NCI-H2029 treated with DMSO at 0.1 percent for 48 hours (cell line): Measurements from ENCODE around the gene IGHMBP2.
"Not testable (repeated sequence)": the region's sequence is repeated elsewhere in the genome, so short reads cannot be mapped to it uniquely, and the experiment has no call there.

Source experiments
- DNase-seq: peaks from one replicate; lab custom pipeline; 2025; lab: John Stamatoyannopoulos, UW

The IGHMBP2 gene

DNA sequence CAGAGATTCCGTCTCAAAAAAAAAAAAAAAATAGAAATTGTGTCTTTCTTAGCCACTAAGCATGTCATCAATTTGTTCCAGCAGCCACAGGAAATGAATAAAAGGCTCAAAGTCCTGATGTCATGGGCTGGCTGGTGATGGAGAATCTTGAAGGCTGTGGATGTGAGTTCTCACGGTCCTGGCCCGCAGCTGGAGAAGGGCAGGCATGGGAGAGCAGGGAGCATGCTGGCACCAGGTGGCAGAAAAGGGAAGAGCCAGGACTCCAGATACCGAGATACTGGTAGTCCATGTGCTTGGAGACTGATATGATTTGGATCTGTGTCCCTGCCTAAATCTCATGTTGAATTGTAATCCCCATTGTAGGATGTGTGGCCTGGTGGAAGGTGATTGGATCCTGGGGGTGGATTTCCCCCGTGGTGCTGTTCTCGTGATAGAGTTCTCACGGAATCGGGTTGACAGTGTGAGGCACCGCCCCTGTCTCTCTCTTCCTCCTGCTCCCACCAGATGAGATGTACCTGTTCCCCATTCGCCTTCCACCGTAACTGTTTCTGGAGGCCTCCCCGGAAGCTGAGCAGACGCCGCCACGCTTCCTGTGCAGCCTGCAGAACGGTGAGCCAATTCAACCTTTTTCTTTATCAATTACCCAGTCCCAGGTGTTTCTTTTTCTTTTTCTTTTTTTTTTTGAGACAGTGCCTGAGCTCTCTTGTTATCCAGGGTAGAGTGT, 59.0 kb downstream of the IGHMBP2 start:
- DNase-seq = no peak

DNA sequence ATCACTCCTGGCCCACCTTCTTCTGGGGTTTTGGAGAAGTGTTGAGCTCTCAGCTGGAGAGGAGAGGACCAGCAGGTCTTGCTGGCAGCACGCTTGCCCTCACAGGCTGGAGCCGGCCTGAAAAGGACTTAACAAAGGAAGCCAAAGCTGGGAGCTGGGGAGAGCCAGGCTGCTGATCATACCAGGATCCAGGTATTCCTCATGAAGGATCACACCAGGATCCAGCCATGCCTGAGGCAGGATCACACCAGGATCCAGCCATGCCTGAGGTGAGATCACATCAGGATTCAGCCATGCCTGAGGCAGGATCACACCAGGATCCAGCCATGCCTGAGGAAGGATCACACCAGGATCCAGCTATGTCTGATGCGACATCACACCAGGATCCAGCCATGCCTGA, 60.1 kb downstream of the IGHMBP2 start:
- DNase-seq = no peak

DNA sequence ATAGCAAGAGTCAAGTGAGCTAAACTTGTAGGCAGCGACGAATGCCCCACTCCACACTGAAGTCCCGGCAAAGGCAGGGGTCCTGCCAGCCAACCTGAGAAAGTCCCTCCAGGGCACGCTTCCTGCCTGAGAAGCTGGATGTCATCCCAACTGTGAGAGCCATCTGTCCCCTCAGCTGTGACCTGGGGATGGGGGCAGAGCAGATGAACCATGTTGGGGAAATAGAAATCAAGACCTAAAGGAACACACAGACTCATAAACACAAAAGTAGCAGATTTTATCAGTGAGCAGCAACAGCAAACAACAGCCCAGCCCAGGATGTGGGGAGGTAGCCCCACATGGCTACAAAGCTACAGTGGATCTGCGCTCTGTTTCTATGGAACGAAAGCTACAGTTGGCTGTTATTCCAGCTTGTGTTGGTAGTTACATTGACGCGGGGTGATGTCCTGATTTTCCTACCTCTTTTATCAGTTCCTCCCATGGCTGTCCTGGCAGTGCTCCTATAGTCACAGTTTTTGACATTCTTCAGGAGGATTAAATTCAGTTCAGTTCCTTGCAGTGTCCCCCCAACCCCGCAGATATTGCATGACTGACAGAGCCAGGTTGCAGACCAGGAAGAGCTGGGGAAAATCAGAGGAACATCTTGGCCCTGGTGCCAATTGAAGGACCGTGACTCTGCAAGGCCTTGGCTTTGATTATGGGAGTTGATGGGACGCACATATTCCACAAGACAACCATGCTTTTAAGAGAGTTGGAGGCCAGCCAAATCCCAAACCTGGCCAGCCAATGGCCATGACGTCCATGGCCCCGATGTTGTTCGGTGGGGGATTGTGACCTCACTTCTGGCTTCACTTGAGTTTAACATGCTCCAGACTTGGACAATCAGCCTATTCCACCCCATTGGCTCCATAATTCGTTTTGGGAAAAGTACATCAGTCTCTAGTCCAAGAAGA, 62.5 kb downstream of the IGHMBP2 start:
- DNase-seq = no peak

DNA sequence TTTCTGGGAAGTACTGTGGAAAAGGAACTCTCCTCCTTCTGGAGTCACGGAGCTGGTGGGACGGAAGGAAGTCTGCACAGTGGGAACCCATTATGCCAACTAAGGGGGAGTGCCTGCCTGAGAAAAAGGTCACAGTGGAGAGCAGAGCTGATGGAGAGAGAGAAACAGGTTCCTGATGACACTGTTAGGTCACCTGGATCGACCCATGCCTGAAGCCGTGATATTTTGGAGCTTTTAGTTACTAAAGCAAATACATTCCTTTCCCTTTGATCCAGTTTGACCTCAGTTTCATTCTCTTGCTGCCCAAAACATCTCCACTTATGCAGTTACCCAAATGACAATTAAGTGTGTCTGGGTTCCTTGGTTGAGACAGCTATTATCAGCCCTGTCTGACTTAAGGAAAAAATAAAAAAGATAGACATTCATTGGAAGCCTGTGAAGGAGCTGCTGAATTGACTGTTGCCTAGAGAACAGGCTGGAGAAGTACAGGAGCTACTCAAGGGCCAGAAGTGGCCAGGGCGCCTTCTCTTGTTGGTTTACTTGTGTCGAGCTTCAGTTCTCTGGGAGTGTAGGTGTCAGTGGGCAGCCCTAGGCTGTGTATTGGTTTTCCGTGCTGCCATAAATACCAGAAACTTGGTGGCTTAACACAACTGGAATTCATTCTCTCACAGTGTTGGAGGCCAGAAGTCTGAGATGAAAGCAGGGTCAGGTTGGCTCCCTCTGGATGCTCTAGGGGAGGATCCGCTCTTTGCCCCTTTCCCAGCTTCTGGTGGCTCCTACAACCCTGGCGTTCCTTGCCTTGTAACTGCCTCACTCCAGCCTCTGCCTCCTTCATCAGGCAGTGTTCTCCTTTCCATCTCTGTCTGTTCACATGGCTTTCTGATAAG, 63.4 kb downstream of the IGHMBP2 start:
- no peak for DNase-seq

GRCh38 chr11:68968306-68969250, 64.9 kb downstream of the IGHMBP2 start:
- DNase-seq = no peak

DNA sequence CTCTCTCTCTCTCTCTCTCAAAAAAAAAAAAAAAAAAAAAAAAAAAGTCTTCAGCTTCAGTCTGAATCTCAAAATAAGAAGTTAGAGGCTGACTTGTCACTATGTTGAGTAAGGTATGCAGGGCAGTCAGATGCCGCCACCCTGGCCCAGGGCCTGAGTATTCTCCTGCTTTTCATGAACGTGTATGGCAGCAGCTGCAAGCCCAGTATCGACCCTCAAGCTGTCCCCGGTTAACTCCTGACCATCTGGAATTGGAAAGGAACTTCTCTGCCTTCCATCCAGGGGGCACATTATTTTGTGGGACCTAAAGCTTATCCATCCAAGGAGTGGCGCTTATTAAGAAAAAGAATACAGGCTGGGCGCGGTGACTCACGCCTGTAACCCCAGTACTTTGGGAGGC, 65.7 kb downstream of the IGHMBP2 start:
- no peak for DNase-seq

DNA sequence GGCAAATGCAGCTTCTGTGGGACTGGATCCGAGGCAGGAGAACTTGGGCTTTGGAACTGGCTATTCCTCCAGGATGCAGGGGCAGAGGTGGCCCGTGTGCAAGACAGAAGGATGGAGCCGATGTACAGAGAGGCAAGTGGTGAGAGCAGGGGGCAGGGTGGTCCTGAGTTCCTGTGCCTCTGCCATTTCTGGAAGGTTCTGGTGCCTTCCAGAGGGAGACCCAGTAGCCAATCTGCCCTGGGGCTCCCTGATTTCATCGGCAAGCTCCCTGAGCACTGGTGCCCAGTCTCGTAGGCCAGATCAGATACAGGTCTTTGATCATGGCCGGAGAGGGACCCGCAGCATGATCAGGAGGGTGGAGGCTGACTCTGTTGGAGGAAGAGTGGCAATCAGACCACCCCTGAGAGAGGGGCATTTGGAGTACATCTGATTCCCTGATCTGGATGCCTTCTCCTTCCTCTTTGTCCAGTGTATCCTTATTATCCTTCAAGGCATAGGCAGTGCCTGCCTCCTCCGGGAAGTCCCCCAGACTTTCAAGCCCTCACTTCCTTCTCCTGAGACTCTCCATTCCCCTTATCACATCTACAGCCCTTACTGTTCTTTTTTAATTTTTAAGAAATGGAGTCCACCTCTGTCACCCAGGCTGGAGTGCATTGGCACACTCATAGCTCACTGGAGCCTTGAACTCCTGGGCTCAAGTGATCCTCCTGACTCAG, 67.4 kb downstream of the IGHMBP2 start:
- no peak for DNase-seq

DNA sequence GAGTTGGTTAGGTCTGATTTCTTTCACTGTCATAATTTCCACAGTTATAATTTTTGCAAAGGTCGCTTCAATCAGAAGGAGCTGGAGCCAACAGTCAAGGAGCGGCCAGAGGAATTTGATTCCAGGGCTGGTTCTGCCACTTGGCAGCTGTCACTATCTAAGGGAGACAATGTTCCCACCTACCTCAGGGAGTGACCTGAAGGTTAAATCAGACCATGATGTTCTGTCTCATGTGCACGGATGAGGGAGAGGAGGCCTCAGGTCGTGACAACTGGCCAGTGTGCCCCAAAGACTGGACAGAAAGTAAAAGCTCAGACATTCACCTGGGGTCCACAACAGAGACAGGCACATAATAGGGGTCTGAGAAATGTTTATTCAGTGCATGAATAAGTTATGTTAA, 69.5 kb downstream of the IGHMBP2 start:
- no peak for DNase-seq

GRCh38 chr11:68973706-68974105, 70.0 kb downstream of the IGHMBP2 start:
- DNase-seq = not testable (repeated sequence)

GRCh38 chr11:68974421-68975194, 70.9 kb downstream of the IGHMBP2 start:
- no peak for DNase-seq

DNA sequence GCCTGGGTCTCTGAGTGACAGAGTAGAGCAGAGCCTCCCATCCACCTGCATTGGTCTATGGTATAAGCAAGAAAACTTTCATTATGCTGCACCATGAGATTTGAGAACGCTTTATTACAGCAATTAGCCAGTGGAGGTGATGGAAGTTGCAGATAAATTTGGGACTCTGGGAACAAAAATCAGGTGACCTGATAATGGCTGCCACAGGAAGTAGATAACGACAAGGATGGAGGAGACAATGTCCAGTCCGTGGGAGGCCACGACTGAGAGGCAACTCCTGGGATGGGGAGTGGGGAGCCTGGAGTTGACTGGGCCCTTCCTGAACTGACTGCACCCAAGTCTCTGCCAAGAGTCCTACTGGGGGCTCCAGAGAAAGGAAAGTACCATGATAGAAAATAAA, 72.4 kb downstream of the IGHMBP2 start:
- DNase-seq = no peak

- no peak for DNase-seq
These were observed 72.9 kb downstream of the IGHMBP2 start for GRCh38 chr11:68976563-68976962.

DNA sequence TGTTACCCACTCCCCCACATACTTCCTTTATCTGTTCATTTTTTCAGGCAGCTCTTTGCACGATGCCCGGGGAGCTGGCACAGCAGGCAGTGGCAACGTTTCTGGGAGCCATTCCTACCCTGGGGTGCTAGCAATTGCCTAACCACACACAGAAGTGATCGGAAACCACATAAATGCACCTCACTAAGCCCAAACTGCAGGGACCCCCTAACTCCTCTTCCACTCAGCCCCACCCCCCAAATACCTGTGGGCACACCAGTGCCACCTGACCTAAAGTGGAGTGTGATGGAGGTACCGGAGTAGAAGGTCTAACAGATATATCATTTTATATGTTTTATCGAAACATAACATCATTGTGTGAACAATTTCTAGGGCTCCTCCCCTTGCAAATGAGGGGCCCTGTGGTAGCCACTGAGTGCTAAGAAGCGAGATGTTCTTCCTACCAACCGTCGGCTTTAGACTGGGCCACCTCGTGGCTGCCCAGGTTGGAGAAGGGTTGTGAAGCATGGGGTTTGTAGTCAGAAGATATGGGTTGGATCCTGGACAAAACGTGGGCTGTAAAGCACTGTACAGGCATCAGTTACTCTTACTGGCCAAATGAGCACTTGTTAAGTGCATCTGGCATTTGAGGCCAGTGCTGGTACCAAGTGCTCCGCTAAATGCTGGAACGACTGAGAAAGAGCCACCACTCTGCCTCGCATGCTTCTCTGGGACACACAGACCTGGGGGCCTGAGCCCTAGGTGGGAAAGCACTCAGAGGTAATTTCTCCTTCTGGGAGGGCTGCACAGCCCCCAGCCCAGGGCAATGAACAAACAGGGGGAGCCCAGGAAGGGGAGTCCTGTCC, 74.3 kb downstream of the IGHMBP2 start:
- no peak for DNase-seq

- DNase-seq = no peak
These were observed 74.9 kb downstream of the IGHMBP2 start for GRCh38 chr11:68978626-68978930.

- no peak for DNase-seq
These were observed 75.4 kb downstream of the IGHMBP2 start for GRCh38 chr11:68978931-68979594.

GRCh38 chr11:68979931-68980775, 76.5 kb downstream of the IGHMBP2 start:
- no peak for DNase-seq

DNA sequence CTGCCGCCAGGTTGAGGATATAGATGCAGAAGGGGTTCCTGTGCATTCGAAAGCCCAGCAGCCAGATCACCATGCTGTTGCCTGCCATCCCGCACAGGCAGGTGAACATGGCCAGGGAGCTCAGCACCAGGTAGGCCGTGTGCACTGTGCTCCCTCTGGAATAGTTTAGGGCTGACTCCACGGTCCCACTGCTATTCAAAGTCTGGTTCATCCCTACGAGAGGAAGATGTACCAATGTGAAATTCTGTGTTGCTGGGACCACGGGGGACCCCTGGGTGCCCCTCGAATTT, 77.0 kb downstream of the IGHMBP2 start, which contains the start of gene MRGPRD:
MRGPRD (minus strand) TSS at position 211 of the 290 bp plus-strand sequence; CDS start at position 211, 0 bp downstream.
- no peak for DNase-seq
